Measurements from ENCODE around the gene DSEL.

- no peak for TF ChIP-seq CTCF (IDR thresholded peaks at IDR 0.05)
- TF ChIP-seq POLR2A (IDR thresholded peaks at IDR 0.05): no peak
Observed at GRCh38 chr18:67496469-67496868, 20.1 kb downstream of the DSEL start.

Measured in Peyer's patch (tissue), 4 donors.